HepG2 (cell line): ENCODE measurements around the gene DBNDD1. TPM values are rescaled to one million over a fixed set of nuclear protein-coding genes. Genes with fewer than 3 reads are reported as not detected.

ENCODE experiments used
- ARNTL ChIP-seq: sonication (generic); formaldehyde crosslinking; IDR thresholded peaks from 2 replicates; pipeline ENCODE4 v1.4.0; 2020; ENCODE audit warnings: mild to moderate bottlenecking, missing genetic modification reagents
- HNRNPUL1 ChIP-seq: fragments of 200-400 bp; formaldehyde crosslinking; IDR thresholded peaks from 2 replicates; pipeline ENCODE4 v1.6.1; 2017; ENCODE audit warnings: low read depth, mild to moderate bottlenecking, low read length, moderate library complexity
- JDP2 ChIP-seq: sonication (generic); formaldehyde crosslinking; IDR thresholded peaks from 2 replicates; pipeline ENCODE4 v1.8.1; 2022; ENCODE audit warnings: missing genetic modification reagents, borderline replicate concordance
- KDM3A ChIP-seq: IDR thresholded peaks from 2 replicates; pipeline ENCODE4 v1.6.1; 2018; ENCODE audit warnings: low read depth, missing compliant biosample characterization
- MXD3 ChIP-seq: IDR thresholded peaks from 2 replicates; pipeline ENCODE4 v1.6.1; 2016; ENCODE audit warnings: mild to moderate bottlenecking, missing biosample characterization, missing genetic modification reagents
- NFE2 ChIP-seq: sonication (generic); formaldehyde crosslinking; IDR thresholded peaks from 2 replicates; pipeline ENCODE4 v1.4.0; 2020; ENCODE audit warnings: missing genetic modification reagents
- NFYB ChIP-seq: sonication (generic); formaldehyde crosslinking; IDR thresholded peaks from 2 replicates; pipeline ENCODE4 v1.4.0; 2020; ENCODE audit warnings: missing genetic modification reagents
- TAF15 ChIP-seq: fragments of 200-400 bp; formaldehyde crosslinking; IDR thresholded peaks from one replicate; pipeline ENCODE4 v1.6.1; 2018; ENCODE audit warnings: mild to moderate bottlenecking, low read depth, low read length; ENCODE audit not compliant: poor library complexity, severe bottlenecking
- THAP7 ChIP-seq: sonication (generic); formaldehyde crosslinking; IDR thresholded peaks from 2 replicates; pipeline ENCODE4 v1.8.1; 2023; ENCODE audit warnings: mild to moderate bottlenecking, missing genetic modification reagents
- ZC3H13 ChIP-seq: sonication (generic); formaldehyde crosslinking; IDR thresholded peaks from 2 replicates; pipeline ENCODE4 v1.8.1; 2023; ENCODE audit warnings: mild to moderate bottlenecking, missing genetic modification reagents, moderate library complexity
- ZNF496 ChIP-seq: sonication (generic); formaldehyde crosslinking; IDR thresholded peaks from 2 replicates; pipeline ENCODE4 v1.8.1; 2023; ENCODE audit warnings: mild to moderate bottlenecking, moderate library complexity, missing genetic modification reagents; ENCODE audit not compliant: insufficient replicate concordance
- ZNF724P ChIP-seq: sonication (generic); formaldehyde crosslinking; IDR thresholded peaks from 2 replicates; pipeline ENCODE4 v1.8.0; 2022; ENCODE audit warnings: missing genetic modification reagents, borderline replicate concordance
- polyA plus RNA-seq, 8 experiments: library from polyadenylated mRNA; depleted of rRNA in 3 of 8; stranded (reverse) in 7 of 8; unstranded in 1 of 8; fragments of >200 nt; fragmentation: Illumina TruSeq in 4 of 8; extraction: Trizol in 4 of 8; gene quantifications; 2 replicates each; pipeline versions ENCODE4 v1.2.1 to v1.2.3, GENCODE V29; 2011 to 2016; ENCODE audit warnings: low read depth in 4 of 8, missing spikeins in 1 of 8, mixed read lengths in 1 of 8; ENCODE audit not compliant: insufficient read depth in 1 of 8
- total RNA-seq, 5 experiments: library from RNA; depleted of rRNA; stranded (reverse); fragments of >200 nt; fragmentation: Illumina TruSeq; extraction: Trizol; gene quantifications; 2 replicates each; pipeline ENCODE4 v1.2.3, GENCODE V29; 2016; ENCODE audit warnings: low read depth in 1 of 5
- TF ChIP-seq, protein P1 (sequence below): sonication (generic); formaldehyde crosslinking; conservative IDR thresholded peaks from 2 replicates; pipeline ENCODE4 v1.8.0; 2022; ENCODE audit warnings: low read depth, missing genetic modification reagents
- TF ChIP-seq, protein P2 (sequence below): sonication (generic); formaldehyde crosslinking; IDR thresholded peaks from 2 replicates; pipeline ENCODE4 v1.4.0; 2020; ENCODE audit warnings: missing genetic modification reagents
- TF ChIP-seq, protein P3 (sequence below): sonication (generic); formaldehyde crosslinking; IDR thresholded peaks from 2 replicates; pipeline ENCODE4 v1.4.0; 2020; ENCODE audit warnings: missing genetic modification reagents; ENCODE audit errors: not compliant biosample characterization
- TF ChIP-seq, protein P4 (sequence below): sonication (generic); formaldehyde crosslinking; IDR thresholded peaks from 2 replicates; pipeline ENCODE4 v1.4.0; 2020; ENCODE audit warnings: low read depth, mild to moderate bottlenecking, missing genetic modification reagents
- TF ChIP-seq, protein P5 (sequence below): sonication (generic); formaldehyde crosslinking; IDR thresholded peaks from 2 replicates; pipeline ENCODE4 v1.4.0; 2020; ENCODE audit warnings: mild to moderate bottlenecking, missing genetic modification reagents, borderline replicate concordance

DBNDD1 gene
- total and polyA plus RNA-seq, 2 of the 13 experiments (the other 11 are each of a cell fraction or from before 2014, with no cell fraction given): 17.0 to 40.4 TPM

GRCh38 chr16:89972244-89973234, 46.7 kb downstream of the DBNDD1 start (continued):
- TF ChIP-seq, protein P1, sequence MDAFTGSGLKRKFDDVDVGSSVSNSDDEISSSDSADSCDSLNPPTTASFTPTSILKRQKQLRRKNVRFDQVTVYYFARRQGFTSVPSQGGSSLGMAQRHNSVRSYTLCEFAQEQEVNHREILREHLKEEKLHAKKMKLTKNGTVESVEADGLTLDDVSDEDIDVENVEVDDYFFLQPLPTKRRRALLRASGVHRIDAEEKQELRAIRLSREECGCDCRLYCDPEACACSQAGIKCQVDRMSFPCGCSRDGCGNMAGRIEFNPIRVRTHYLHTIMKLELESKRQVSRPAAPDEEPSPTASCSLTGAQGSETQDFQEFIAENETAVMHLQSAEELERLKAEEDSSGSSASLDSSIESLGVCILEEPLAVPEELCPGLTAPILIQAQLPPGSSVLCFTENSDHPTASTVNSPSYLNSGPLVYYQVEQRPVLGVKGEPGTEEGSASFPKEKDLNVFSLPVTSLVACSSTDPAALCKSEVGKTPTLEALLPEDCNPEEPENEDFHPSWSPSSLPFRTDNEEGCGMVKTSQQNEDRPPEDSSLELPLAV (CRISPR knock-in tag): no peak
- TF ChIP-seq, protein P2, sequence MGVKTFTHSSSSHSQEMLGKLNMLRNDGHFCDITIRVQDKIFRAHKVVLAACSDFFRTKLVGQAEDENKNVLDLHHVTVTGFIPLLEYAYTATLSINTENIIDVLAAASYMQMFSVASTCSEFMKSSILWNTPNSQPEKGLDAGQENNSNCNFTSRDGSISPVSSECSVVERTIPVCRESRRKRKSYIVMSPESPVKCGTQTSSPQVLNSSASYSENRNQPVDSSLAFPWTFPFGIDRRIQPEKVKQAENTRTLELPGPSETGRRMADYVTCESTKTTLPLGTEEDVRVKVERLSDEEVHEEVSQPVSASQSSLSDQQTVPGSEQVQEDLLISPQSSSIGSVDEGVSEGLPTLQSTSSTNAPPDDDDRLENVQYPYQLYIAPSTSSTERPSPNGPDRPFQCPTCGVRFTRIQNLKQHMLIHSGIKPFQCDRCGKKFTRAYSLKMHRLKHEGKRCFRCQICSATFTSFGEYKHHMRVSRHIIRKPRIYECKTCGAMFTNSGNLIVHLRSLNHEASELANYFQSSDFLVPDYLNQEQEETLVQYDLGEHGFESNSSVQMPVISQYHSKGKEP (CRISPR knock-in tag): peak; percentile 89; the same call in 1 of the 2 replicates
- TF ChIP-seq MXD3 (CRISPR knock-in tag) (peak; percentile 90; the same call in 1 of the 2 replicates), ZNF724P (CRISPR knock-in tag) (peak; percentile 95), HNRNPUL1 (peak; percentile 75; the same call in 1 of the 2 replicates), ARNTL (CRISPR knock-in tag) (peak; percentile 52; the same call in 1 of the 2 replicates), JDP2 (CRISPR knock-in tag) (no peak), ZC3H13 (CRISPR knock-in tag) (peak; percentile 10; the same call in 1 of the 2 replicates), THAP7 (no peak), ZNF496 (CRISPR knock-in tag) (no peak), NFYB (CRISPR knock-in tag) (peak; percentile 11; the same call in 1 of the 2 replicates), NFE2 (no peak), KDM3A (no peak), TAF15 (peak; percentile 84)
- TF ChIP-seq, protein P3, sequence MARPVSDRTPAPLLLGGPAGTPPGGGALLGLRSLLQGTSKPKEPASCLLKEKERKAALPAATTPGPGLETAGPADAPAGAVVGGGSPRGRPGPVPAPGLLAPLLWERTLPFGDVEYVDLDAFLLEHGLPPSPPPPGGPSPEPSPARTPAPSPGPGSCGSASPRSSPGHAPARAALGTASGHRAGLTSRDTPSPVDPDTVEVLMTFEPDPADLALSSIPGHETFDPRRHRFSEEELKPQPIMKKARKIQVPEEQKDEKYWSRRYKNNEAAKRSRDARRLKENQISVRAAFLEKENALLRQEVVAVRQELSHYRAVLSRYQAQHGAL (CRISPR knock-in tag): no peak
- TF ChIP-seq, protein P4, sequence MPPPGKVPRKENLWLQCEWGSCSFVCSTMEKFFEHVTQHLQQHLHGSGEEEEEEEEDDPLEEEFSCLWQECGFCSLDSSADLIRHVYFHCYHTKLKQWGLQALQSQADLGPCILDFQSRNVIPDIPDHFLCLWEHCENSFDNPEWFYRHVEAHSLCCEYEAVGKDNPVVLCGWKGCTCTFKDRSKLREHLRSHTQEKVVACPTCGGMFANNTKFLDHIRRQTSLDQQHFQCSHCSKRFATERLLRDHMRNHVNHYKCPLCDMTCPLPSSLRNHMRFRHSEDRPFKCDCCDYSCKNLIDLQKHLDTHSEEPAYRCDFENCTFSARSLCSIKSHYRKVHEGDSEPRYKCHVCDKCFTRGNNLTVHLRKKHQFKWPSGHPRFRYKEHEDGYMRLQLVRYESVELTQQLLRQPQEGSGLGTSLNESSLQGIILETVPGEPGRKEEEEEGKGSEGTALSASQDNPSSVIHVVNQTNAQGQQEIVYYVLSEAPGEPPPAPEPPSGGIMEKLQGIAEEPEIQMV (CRISPR knock-in tag): peak; percentile 97
- TF ChIP-seq, protein P5, sequence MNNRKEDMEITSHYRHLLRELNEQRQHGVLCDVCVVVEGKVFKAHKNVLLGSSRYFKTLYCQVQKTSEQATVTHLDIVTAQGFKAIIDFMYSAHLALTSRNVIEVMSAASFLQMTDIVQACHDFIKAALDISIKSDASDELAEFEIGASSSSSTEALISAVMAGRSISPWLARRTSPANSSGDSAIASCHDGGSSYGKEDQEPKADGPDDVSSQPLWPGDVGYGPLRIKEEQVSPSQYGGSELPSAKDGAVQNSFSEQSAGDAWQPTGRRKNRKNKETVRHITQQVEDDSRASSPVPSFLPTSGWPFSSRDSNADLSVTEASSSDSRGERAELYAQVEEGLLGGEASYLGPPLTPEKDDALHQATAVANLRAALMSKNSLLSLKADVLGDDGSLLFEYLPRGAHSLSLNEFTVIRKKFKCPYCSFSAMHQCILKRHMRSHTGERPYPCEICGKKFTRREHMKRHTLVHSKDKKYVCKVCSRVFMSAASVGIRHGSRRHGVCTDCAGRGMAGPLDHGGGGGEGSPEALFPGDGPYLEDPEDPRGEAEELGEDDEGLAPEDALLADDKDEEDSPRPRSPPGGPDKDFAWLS (CRISPR knock-in tag): no peak
